Measurements from ENCODE around the gene NR2F1.

NR2F1 gene

GRCh38 chr5:93582677-93583438 is at the start of gene NR2F1:
Gene NR2F1, plus strand, starts transcription at chr5:93583222. Its CDS starts 1,802 bp downstream, at chr5:93585024.
- H3K27ac ChIP-seq (ENCODE audit: extremely low read depth, low read depth, low read length) = peak within 1 kb of the TSS; percentile 97
- ChIA-PET POLR2A (interaction anchor here (0.5 to 1.7 kb wide), 23 partner anchors 13 to 1941 kb away, joined by 3 to 24 read pairs (median 4); no protein-coding TSS in a partner anchor), CTCF (interaction anchor here (0.5 to 1.6 kb wide), 16 partner anchors 15 to 1290 kb away, joined by 3 to 12 read pairs (median 4); no protein-coding TSS in a partner anchor)
- H3K9me3 ChIP-seq (ENCODE audit: control insufficient read depth, insufficient read depth, low read depth, low read length) = no peaks in the 10 kb centered on the region
- H3K4me3 ChIP-seq (ENCODE audit: low read depth, low read length) = peak within 1 kb of the TSS; percentile 78
- H3K4me1 ChIP-seq (ENCODE audit: control insufficient read depth, insufficient read depth, low read length) = peaks cover 7% of the 10 kb centered on the region; the same call in 1 of the 2 replicates
- peaks cover 0 to 5% of the 10 kb centered on the region in 2 experiments; a peak in 2 of 3 replicates for H3K36me3 ChIP-seq (ENCODE audit: control insufficient read depth in 2 of 2, insufficient read depth in 1 of 2, low read length in 2 of 2)
- TF ChIP-seq ZNF274 (IDR thresholded peaks at IDR 0.05; ENCODE audit: low read length) = no peak
- TF ChIP-seq ZNF274 (tag by site-specific recombination; IDR thresholded peaks at IDR 0.05; ENCODE audit: borderline replicate concordance) = no peak
- no peak for TF ChIP-seq ZNF830 (tag by site-specific recombination; IDR thresholded peaks at IDR 0.05; ENCODE audit: low read depth)
- peak; percentile 71; the same call in 1 of the 2 replicates for TF ChIP-seq ZNF184 (tag by site-specific recombination; IDR thresholded peaks at IDR 0.05)
- TF ChIP-seq ZNF585B (tag by site-specific recombination; IDR thresholded peaks at IDR 0.05) = 0 out of 2 replicates have a peak, but pooled peaks have one; percentile 7
- TF ChIP-seq ZNF335 (tag by site-specific recombination; conservative IDR thresholded peaks at IDR 0.05) = peak; percentile 37
- no peak for TF ChIP-seq ZNF175 (tag by site-specific recombination; IDR thresholded peaks at IDR 0.05)
- TF ChIP-seq KLF7 (tag by site-specific recombination; IDR thresholded peaks at IDR 0.05; ENCODE audit: borderline replicate concordance) = peak; percentile 99
- TF ChIP-seq ATF2 (tag by site-specific recombination; IDR thresholded peaks at IDR 0.05; ENCODE audit: low read depth) = peak; percentile 78
- TF ChIP-seq ZNF423 (tag by site-specific recombination; IDR thresholded peaks at IDR 0.05) = peak; percentile 74
- no peak for TF ChIP-seq ZBTB6 (tag by site-specific recombination; IDR thresholded peaks at IDR 0.05)
- TF ChIP-seq PRDM4 (tag by site-specific recombination; IDR thresholded peaks at IDR 0.05) = peak; percentile 89
- TF ChIP-seq BCL11B (tag by site-specific recombination; IDR thresholded peaks at IDR 0.05; ENCODE audit: low read depth) = peak; percentile 99
- TF ChIP-seq SP2 (tag by site-specific recombination; IDR thresholded peaks at IDR 0.05) = peak; percentile 85
- peak; percentile 94 for TF ChIP-seq PRDM6 (tag by site-specific recombination; IDR thresholded peaks at IDR 0.05)
- TF ChIP-seq ZNF416 (tag by site-specific recombination; IDR thresholded peaks at IDR 0.05) = 0 out of 2 replicates have a peak, but pooled peaks have one; percentile 32
- no peak for TF ChIP-seq ZNF792 (tag by site-specific recombination; IDR thresholded peaks at IDR 0.05)
- TF ChIP-seq ZNF548 (tag by site-specific recombination; IDR thresholded peaks at IDR 0.05) = 0 out of 2 replicates have a peak, but pooled peaks have one; percentile 28
- no peak for TF ChIP-seq PRDM2 (tag by site-specific recombination; IDR thresholded peaks at IDR 0.05; ENCODE audit: borderline replicate concordance)
- 0 out of 2 replicates have a peak, but pooled peaks have one; percentile 64 for TF ChIP-seq ZNF624 (tag by site-specific recombination; IDR thresholded peaks at IDR 0.05)
- TF ChIP-seq YY2 (tag by site-specific recombination; IDR thresholded peaks at IDR 0.05) = peak; percentile 39; the same call in 1 of the 2 replicates
- no peak for TF ChIP-seq RBAK (tag by site-specific recombination; IDR thresholded peaks at IDR 0.05)
- peak; percentile 71 for TF ChIP-seq TRIM28 (IDR thresholded peaks at IDR 0.05; ENCODE audit: borderline replicate concordance, low read length)
- no peak for TF ChIP-seq ZNF426 (tag by site-specific recombination; IDR thresholded peaks at IDR 0.05)
